22Rv1 (cell line): ENCODE measurements around the gene VDAC1.

Experiments used
- CTCF ChIP-seq: fragments of 450-650 bp; IDR thresholded peaks from 2 replicates; pipeline ENCODE4 v1.5.1; 2017; ENCODE audit warnings: mild to moderate bottlenecking
- ZFX ChIP-seq: fragments of 450-650 bp; IDR thresholded peaks from 2 replicates; pipeline ENCODE4 v1.6.1; 2017; ENCODE audit warnings: antibody characterized with exemption, borderline replicate concordance

GRCh38 chr5:133985540-133986180 lies 19.1 kb downstream of the VDAC1 start:
- TF ChIP-seq CTCF (no peak), ZFX (no peak)
